GM12878 (cell line): Measurements from ENCODE around the gene CEBPG. TPM values are rescaled to one million over a fixed set of nuclear protein-coding genes. Genes with fewer than 3 reads are reported as not detected.

Source experiments
- ATAC-seq: fragments of 200-7000 bp; cut with Tn5 transposase; 3 replicates; pipeline ENCODE4 v1.9.1; 2020; ENCODE audit warnings: mild to moderate bottlenecking, moderate library complexity
- BruUV-seq: library from RNA; stranded (reverse); fragments of 400-500 nt; replicated peaks from 2 replicates; lab custom pipeline; 2021; lab: Mats Ljungman, UMichigan
- CTCF ChIA-PET: fragments of 300-600 bp; sonication (Branson Sonifier 250); formaldehyde crosslinking; extraction: SDS; loops from one replicate; lab custom pipeline; 2021; ENCODE audit warnings: inconsistent platforms; lab: Yijun Ruan, JAX
- POLR2A ChIA-PET: fragments of 350-600 bp; formaldehyde crosslinking; extraction: SDS; loops from one replicate; lab custom pipeline; 2021; ENCODE audit warnings: inconsistent platforms; lab: Charles Lee
- RAD21 ChIA-PET: fragments of 300-600 bp; sonication (Branson Sonifier 250); formaldehyde crosslinking; loops from one replicate; lab custom pipeline; 2023; ENCODE audit warnings: antibody characterized with exemption; ENCODE audit not compliant: unreplicated experiment; lab: Charles Lee
- SMC1A ChIA-PET: fragments of 300-600 bp; sonication (Branson Sonifier 250); formaldehyde crosslinking; loops from one replicate; lab custom pipeline; 2023; ENCODE audit not compliant: unreplicated experiment, uncharacterized antibody; lab: Charles Lee
- DNase-seq: peaks from one replicate; pipeline ENCODE4 v3.0.0-alpha.2; 2011; ENCODE audit warnings: low read depth, low spot score
- FAIRE-seq: peaks from 3 replicates; lab custom pipeline; 2011; peaks lifted over from hg19 to GRCh38; lab: Jason Lieb, UNC
- H2AFZ ChIP-seq: 2 replicates; pipeline ENCODE4 v1.6.0; 2011; ENCODE audit warnings: low read depth, low read length, control low read depth; ENCODE audit not compliant: control insufficient read depth
- H3K27ac ChIP-seq: 2 replicates; pipeline ENCODE4 v1.5.1; 2011; ENCODE audit warnings: control low read depth; ENCODE audit not compliant: control insufficient read depth, insufficient read depth
- H3K27me3 ChIP-seq, 2 experiments: replicated peaks in 1 of 2; 2 replicates each; pipeline versions ENCODE4 v1.6.0 to v1.6.1; 2011; ENCODE audit warnings: low read length in 1 of 2; ENCODE audit not compliant: control insufficient read depth in 2 of 2, insufficient read depth in 2 of 2
- H3K36me3 ChIP-seq, 2 experiments: 2 replicates each; pipeline ENCODE4 v1.5.1; 2011; ENCODE audit warnings: low read length in 1 of 2; ENCODE audit not compliant: control insufficient read depth in 2 of 2, insufficient read depth in 2 of 2
- H3K4me1 ChIP-seq: 2 replicates; pipeline ENCODE4 v1.6.1; 2011; ENCODE audit warnings: mild to moderate bottlenecking, low read length, moderate library complexity, mixed read lengths; ENCODE audit not compliant: control insufficient read depth, insufficient read depth
- H3K4me2 ChIP-seq: 2 replicates; pipeline ENCODE4 v1.6.0; 2011; ENCODE audit warnings: control low read depth; ENCODE audit not compliant: control insufficient read depth, insufficient read depth
- H3K4me3 ChIP-seq: fragments of 200-600 bp; sonication (generic); 2 replicates; pipeline ENCODE4 v1.5.1; 2016
- H3K79me2 ChIP-seq: 2 replicates; pipeline ENCODE4 v1.6.0; 2011; ENCODE audit warnings: low read length; ENCODE audit not compliant: control insufficient read depth, insufficient read depth
- H3K9ac ChIP-seq: 2 replicates; pipeline ENCODE4 v1.8.0; 2011; ENCODE audit warnings: low read length, control low read depth, mixed read lengths; ENCODE audit not compliant: control insufficient read depth, insufficient read depth
- H3K9me3 ChIP-seq: replicated peaks from 3 replicates; pipeline ENCODE4 v1.5.1; 2011; ENCODE audit warnings: mild to moderate bottlenecking, low read length; ENCODE audit not compliant: control insufficient read depth, insufficient read depth
- H4K20me1 ChIP-seq: 2 replicates; pipeline ENCODE4 v1.6.0; 2011; ENCODE audit not compliant: control insufficient read depth, insufficient read depth
- ATF7 ChIP-seq: fragments of 450-650 bp; IDR thresholded peaks from 2 replicates; pipeline ENCODE4 v1.6.1; 2016; ENCODE audit warnings: low read depth, mild to moderate bottlenecking
- BHLHE40 ChIP-seq, 2 experiments: fragments of 450-650 bp in 1 of 2; IDR thresholded peaks; 2 replicates each; pipeline ENCODE4 v1.6.1; 2011 to 2017; ENCODE audit warnings: low read depth in 2 of 2, borderline replicate concordance in 1 of 2, improper control_type of control experiment in 1 of 2, low read length in 1 of 2, mild to moderate bottlenecking in 1 of 2
- CREM ChIP-seq: IDR thresholded peaks from 2 replicates; pipeline ENCODE4 v1.6.1; 2014; ENCODE audit warnings: antibody characterized with exemption, low read depth
- EGR1 ChIP-seq, 2 experiments: IDR thresholded peaks; 1 replicate in 1 of 2; 2 replicates in 1 of 2; pipeline ENCODE4 v1.6.1; 2011 to 2012; ENCODE audit warnings: low read depth in 2 of 2, low read length in 2 of 2, borderline replicate concordance in 1 of 2, mild to moderate bottlenecking in 1 of 2, moderate library complexity in 1 of 2
- MEF2B ChIP-seq: fragments of 450-650 bp; IDR thresholded peaks from 2 replicates; pipeline ENCODE4 v1.6.1; 2018; ENCODE audit warnings: mild to moderate bottlenecking, moderate library complexity; ENCODE audit not compliant: partially characterized antibody, poor library complexity, severe bottlenecking
- NBN ChIP-seq: fragments of 450-650 bp; IDR thresholded peaks from 2 replicates; pipeline ENCODE4 v1.6.1; 2016
- USF2 ChIP-seq: IDR thresholded peaks from 2 replicates; pipeline ENCODE4 v1.6.1; 2011; ENCODE audit warnings: low read depth, low read length, improper control_type of control experiment, borderline replicate concordance
- whole genome bisulfite sequencing: methylation state at CpG from one replicate; pipeline ENCODE4 v1.1.6; 2016; ENCODE audit warnings: low lambda C conversion rate; ENCODE audit not compliant: insufficient replicate concordance, insufficient coverage; ENCODE audit errors: missing lambda C conversion rate; 5-methylcytosine and 5-hydroxymethylcytosine counted together
- in situ Hi-C: fragments of 300-500 bp; cut with MboI; formaldehyde crosslinking; loops from 9 replicates; pipeline ENCODE4 v1.14.3; 2018; ENCODE audit warnings: mixed read lengths
- intact Hi-C: fragments of 100-400 bp; cut with micrococcal nuclease; formaldehyde crosslinking; loops from one replicate; pipeline ENCODE4 v1.14.2; 2022; ENCODE audit not compliant: unreplicated experiment
- polyA plus RNA-seq, 11 experiments: library from polyadenylated mRNA; depleted of rRNA in 4 of 11; unstranded in 6 of 11; stranded (reverse) in 5 of 11; fragments of >200 nt; fragmentation: Nextera tagmentation in 4 of 11; fragmentation: Illumina TruSeq in 1 of 11; extraction: Ambion mirVana in 4 of 11; extraction: Trizol in 1 of 11; gene quantifications; 1 replicate in 1 of 11; 2 replicates in 10 of 11; pipeline versions ENCODE4 v1.2.1 to v1.2.3, GENCODE V29; 2011 to 2016; ENCODE audit warnings: inconsistent platforms in 2 of 11, missing spikeins in 2 of 11, low read depth in 1 of 11
- total RNA-seq, 4 experiments: library from RNA; depleted of rRNA in 3 of 4; stranded (reverse); fragments of >200 nt in 3 of 4; fragmentation: Illumina TruSeq in 1 of 4; extraction: Trizol in 1 of 4; gene quantifications; 2 replicates each; pipeline versions ENCODE4 v1.2.1 to v1.2.3, GENCODE V29; 2013 to 2021
- TF ChIP-seq, protein P1 (sequence below): fragments of 450-650 bp; formaldehyde crosslinking; IDR thresholded peaks from 2 replicates; pipeline ENCODE4 v1.4.0; 2022; ENCODE audit warnings: mild to moderate bottlenecking, moderate library complexity

The CEBPG gene
- total and polyA plus RNA-seq, 10 of the 15 experiments (the other 5 are each of a cell fraction or from before 2014, with no cell fraction given), result 5.2 to 22.4 (median 20.0) TPM

- Histone ChIP-seq H3K79me2 (no peaks in the 10 kb centered on the region), H3K9me3 (no peaks in the 10 kb centered on the region), H2AFZ (no peak overlapping the region), H3K27me3 (no peaks in the 10 kb centered on the region), H3K4me3 (no peak overlapping the region), H3K9ac (no peak overlapping the region)
- intact Hi-C loops (no loop called here), in situ Hi-C loops (no loop called here)
- WGBS, result 33% methylated on average over 2 of the region's 2 CpGs
- ChIA-PET RAD21 (no interaction called here), SMC1A (no interaction called here), POLR2A (no interaction called here)
- DNase-seq (no peak), ATAC-seq (no peak)
- TF ChIP-seq MEF2B, result no peak
- no peak for TF ChIP-seq BHLHE40 (IDR thresholded peaks at IDR 0.05; ENCODE audit: borderline replicate concordance in 1 of 2, low read depth in 2 of 2, low read length in 1 of 2)
- no peak for TF ChIP-seq ATF7
- no peak for TF ChIP-seq USF2
- TF ChIP-seq, protein P1, sequence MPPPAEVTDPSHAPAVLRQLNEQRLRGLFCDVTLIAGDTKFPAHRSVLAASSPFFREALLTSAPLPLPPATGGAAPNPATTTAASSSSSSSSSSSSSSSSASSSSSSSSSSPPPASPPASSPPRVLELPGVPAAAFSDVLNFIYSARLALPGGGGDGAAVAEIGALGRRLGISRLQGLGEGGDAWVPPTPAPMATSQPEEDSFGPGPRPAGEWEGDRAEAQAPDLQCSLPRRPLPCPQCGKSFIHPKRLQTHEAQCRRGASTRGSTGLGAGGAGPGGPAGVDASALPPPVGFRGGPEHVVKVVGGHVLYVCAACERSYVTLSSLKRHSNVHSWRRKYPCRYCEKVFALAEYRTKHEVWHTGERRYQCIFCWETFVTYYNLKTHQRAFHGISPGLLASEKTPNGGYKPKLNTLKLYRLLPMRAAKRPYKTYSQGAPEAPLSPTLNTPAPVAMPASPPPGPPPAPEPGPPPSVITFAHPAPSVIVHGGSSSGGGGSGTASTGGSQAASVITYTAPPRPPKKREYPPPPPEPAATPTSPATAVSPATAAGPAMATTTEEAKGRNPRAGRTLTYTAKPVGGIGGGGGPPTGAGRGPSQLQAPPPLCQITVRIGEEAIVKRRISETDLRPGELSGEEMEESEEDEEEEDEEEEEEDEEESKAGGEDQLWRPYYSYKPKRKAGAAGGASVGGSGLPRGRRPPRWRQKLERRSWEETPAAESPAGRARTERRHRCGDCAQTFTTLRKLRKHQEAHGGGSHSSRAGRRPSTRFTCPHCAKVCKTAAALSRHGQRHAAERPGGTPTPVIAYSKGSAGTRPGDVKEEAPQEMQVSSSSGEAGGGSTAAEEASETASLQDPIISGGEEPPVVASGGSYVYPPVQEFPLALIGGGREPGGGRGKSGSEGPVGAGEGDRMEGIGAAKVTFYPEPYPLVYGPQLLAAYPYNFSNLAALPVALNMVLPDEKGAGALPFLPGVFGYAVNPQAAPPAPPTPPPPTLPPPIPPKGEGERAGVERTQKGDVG (CRISPR knock-in tag), result no peak
- TF ChIP-seq EGR1 (IDR thresholded peaks at IDR 0.05; ENCODE audit: borderline replicate concordance in 1 of 2, low read depth in 2 of 2, low read length in 2 of 2), result no peak
- TF ChIP-seq CREM, result no peak
- no peak for TF ChIP-seq NBN
- TF ChIP-seq, all 136 proteins: peak for 0
- BruUV-seq, result no TSS peak
- Histone ChIP-seq H4K20me1 (no peaks in the 10 kb centered on the region), H3K4me2 (no peak overlapping the region), H3K27ac (no peak overlapping the region), H3K36me3 (no peaks in the 10 kb centered on the region), H3K4me1 (no peaks in the 10 kb centered on the region)
- CTCF ChIA-PET, result no interaction called here
- FAIRE-seq, result no peak
Observed at GRCh38 chr19:33343301-33343700, 30.2 kb upstream of the CEBPG start.
